Measurements from ENCODE around the gene MAML3. TPM values are rescaled to one million over a fixed set of nuclear protein-coding genes. Genes with fewer than 3 reads are reported as not detected.

The MAML3 gene
- total and polyA plus RNA-seq, 9 donors: 11.1 to 23.8 (median 14.9) TPM

DNA sequence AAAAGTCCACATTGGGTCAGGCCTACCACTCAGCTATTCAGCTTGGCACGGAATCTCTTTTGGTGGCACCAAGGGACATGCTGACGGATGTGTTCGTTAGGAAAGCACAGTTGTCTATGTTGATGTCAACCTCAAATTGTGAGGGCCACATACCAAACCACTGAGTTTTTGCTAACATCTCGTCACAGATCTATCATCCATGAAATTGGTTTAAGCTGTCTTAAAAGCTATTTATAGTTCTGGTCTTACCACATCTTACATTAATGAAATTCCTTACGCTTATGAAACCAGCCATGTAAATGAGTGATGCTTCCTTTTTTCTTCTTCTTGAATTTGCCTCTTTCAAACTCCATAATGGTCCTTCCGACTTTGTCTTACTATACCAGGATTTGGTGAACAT, 386.8 kb downstream of the MAML3 start:
- Histone ChIP-seq H3K36me3 (no peaks in the 10 kb centered on the region), H3K4me1 (ENCODE audit: insufficient read depth) (peaks cover 8% of the 10 kb centered on the region), H3K27me3 (no peaks in the 10 kb centered on the region), H3K4me3 (no peak overlapping the region), H3K27ac (no peak overlapping the region), H3K9me3 (no peaks in the 10 kb centered on the region)
- intact Hi-C loops (cut with DNase I): no loop called here
- 92 to 98% (median 95%) methylated on average over 6 of the region's 6 CpGs for WGBS, 3 donors
- TF ChIP-seq POLR2A (IDR thresholded peaks at IDR 0.05) (no peak), EP300 (IDR thresholded peaks at IDR 0.05) (no peak)
- TF ChIP-seq, protein P1, sequence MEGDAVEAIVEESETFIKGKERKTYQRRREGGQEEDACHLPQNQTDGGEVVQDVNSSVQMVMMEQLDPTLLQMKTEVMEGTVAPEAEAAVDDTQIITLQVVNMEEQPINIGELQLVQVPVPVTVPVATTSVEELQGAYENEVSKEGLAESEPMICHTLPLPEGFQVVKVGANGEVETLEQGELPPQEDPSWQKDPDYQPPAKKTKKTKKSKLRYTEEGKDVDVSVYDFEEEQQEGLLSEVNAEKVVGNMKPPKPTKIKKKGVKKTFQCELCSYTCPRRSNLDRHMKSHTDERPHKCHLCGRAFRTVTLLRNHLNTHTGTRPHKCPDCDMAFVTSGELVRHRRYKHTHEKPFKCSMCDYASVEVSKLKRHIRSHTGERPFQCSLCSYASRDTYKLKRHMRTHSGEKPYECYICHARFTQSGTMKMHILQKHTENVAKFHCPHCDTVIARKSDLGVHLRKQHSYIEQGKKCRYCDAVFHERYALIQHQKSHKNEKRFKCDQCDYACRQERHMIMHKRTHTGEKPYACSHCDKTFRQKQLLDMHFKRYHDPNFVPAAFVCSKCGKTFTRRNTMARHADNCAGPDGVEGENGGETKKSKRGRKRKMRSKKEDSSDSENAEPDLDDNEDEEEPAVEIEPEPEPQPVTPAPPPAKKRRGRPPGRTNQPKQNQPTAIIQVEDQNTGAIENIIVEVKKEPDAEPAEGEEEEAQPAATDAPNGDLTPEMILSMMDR (IDR thresholded peaks at IDR 0.05): no peak
- DNase-seq: no peak

DNA sequence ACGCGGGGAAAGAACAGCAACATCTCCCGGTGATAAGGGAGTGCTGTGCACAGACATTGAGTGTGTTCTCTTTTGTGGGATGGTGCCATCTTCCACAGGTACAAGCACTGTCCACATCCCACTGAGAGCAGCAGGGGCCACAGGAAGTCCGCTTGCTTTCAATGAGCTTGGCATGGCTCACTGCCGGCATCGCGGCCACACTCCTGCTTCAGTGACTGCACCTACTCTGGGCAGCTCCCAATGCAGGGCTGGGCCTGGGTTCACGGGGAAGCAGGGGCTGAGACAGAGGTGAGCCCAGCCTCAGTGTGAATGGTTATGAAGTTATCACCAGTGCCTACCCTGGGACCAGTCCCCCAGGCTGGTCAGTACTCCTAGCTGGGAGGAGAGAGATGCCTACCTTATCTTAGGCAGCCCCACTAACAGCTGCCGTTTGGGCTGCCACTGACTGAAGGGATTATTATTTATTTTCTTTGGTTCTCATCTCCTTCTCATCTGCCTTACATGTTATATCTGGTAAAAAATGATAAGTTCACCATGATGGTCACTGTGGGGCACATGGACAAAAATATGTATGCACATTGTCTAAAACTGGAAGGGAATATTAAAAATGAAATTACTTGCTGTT, 389.2 kb downstream of the MAML3 start:
- intact Hi-C loops (cut with DNase I): no loop called here
- Histone ChIP-seq H3K36me3 (no peaks in the 10 kb centered on the region), H3K9me3 (no peaks in the 10 kb centered on the region), H3K4me1 (ENCODE audit: insufficient read depth) (peaks cover 8% of the 10 kb centered on the region), H3K27me3 (no peaks in the 10 kb centered on the region), H3K27ac (no peak overlapping the region), H3K4me3 (no peak overlapping the region)
- WGBS, 3 donors: 67 to 72% (median 69%) methylated on average over 9 of the region's 9 CpGs
- DNase-seq: no peak
- TF ChIP-seq, protein P1 (IDR thresholded peaks at IDR 0.05): no peak
- TF ChIP-seq POLR2A (IDR thresholded peaks at IDR 0.05) (no peak), EP300 (IDR thresholded peaks at IDR 0.05) (no peak)

DNA sequence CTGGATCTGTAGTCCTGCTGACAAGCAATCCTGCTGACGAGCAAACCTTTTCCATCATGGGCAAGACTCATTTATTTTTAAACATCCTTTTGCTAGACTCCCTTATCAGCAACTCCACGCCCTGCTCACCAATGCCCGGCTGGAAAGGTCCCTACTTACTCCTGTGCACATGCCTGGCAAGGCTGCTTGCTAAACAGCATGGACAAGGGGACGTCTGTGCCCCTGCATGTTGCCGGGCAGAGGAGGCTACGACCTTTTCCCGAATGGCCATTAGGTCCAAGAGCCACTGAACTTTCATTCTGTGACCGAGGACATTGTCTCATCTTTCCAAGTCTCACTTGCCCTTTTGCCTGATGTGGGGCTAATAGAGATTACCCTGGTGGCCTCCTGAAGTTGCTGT, 389.8 kb downstream of the MAML3 start:
- H3K4me1 ChIP-seq (ENCODE audit: insufficient read depth): peaks cover 8% of the 10 kb centered on the region
- intact Hi-C loops (cut with DNase I): no loop called here
- no peaks in the 10 kb centered on the region for H3K9me3 ChIP-seq
- no peaks in the 10 kb centered on the region for H3K36me3 ChIP-seq
- DNase-seq: no peak
- no peak overlapping the region for H3K27ac ChIP-seq
- H3K4me3 ChIP-seq: no peak overlapping the region
- H3K27me3 ChIP-seq: no peaks in the 10 kb centered on the region
- 48 to 61% (median 53%) methylated on average over 8 of the region's 8 CpGs for WGBS, 3 donors
- TF ChIP-seq EP300 (IDR thresholded peaks at IDR 0.05) (no peak), POLR2A (IDR thresholded peaks at IDR 0.05) (no peak)
- TF ChIP-seq, protein P1 (IDR thresholded peaks at IDR 0.05): no peak

DNA sequence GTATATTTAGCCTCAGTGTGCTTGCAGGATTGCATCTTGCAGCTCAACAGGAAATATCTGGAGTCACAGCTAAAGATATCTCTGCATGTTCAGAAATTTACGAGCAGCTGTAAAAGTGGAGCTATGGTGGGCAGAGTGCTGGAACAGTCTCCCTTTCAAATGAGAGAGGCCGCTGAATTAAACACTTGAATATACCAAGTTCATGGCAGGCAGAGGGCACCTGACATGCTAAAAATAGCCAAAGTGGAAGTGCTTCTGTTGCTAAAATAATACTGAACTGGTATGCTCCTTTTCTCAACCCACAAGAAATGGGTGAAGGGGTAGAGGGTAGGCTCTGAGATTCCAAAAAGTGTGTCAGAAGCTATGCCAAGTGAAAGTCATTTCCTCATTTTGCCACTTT, 390.3 kb downstream of the MAML3 start:
- intact Hi-C loops (cut with DNase I): no loop called here
- Histone ChIP-seq H3K27ac (no peak overlapping the region), H3K4me3 (no peak overlapping the region), H3K36me3 (no peaks in the 10 kb centered on the region), H3K9me3 (no peaks in the 10 kb centered on the region), H3K4me1 (ENCODE audit: insufficient read depth) (peaks cover 8% of the 10 kb centered on the region), H3K27me3 (no peaks in the 10 kb centered on the region)
- TF ChIP-seq POLR2A (IDR thresholded peaks at IDR 0.05) (no peak), EP300 (IDR thresholded peaks at IDR 0.05) (no peak)
- TF ChIP-seq, protein P1 (IDR thresholded peaks at IDR 0.05): no peak
- DNase-seq: no peak
- WGBS, 3 donors: 23 to 36% (median 29%) methylated on average over 2 of the region's 2 CpGs
